ENCODE results near the gene CD27.

Gene CD27

DNA sequence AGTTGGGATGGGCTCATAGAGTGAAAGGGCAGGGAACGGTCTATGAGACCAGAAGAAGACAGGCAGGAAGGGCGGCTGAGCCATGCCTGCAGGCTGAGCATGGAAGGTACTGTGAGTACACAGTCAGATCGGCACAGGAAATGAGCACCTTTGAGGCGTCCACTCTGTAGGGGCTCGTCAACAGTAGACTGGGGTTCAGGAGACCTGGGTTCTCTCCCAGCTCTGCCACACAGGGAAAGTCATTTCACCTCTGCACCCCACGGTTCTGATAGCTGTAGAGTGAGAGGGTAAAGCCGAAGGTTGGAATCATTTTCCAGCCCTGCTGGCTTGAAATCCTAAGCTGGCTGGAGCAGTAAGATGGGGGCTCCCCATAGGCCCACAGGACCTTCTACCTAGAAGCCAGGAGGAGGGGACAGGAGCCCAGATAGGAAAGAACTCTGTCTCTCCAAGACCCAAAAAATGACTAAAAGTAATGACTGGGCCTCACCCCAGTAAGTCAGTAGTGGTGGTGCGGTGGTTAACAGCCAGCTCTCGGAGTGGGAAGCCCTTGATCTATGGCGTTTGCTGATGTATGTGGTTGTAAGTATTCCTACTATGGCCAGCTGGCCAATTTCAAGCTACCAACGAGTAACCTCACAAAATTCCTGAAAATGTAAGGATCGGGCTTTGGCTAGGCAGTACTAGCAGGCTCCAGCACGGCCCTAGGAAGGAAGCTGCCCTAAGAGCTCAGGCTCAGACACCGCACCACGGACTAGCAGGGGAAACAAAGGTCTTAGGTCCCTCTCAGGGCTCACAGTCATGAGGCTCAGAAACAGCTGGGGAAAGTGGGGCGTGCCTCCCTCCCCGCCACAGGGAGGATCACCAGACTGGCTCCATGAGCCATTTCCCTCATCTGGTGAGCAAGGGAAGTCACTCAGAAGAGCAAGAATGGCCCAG lies 10.3 kb upstream of the CD27 start:
- no peak for DNase-seq (ENCODE audit: low spot score)

- no peak for DNase-seq (ENCODE audit: low spot score)
Measured at GRCh38 chr12:6435961-6436715, 8.6 kb upstream of the CD27 start.

DNA sequence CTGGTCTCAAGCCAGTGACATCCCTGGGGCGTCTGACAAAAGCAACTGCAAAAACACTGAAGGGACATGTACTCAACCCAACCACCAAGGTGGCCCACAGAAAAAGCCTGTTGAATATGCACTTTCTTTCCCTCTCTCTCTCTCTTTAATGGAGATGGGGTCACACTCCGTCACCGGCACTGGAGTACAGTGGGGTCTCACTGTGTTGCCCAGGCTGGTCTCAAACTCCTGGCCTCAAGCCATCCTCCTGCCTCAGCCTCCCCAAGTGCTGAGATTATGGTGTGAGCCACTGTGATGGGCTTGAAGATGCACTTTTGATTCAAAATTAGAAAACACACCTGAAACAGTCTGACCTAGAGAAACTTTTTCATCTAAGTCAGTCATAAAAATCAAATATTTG lies 7.2 kb upstream of the CD27 start:
- DNase-seq (ENCODE audit: low spot score) = no peak

DNA sequence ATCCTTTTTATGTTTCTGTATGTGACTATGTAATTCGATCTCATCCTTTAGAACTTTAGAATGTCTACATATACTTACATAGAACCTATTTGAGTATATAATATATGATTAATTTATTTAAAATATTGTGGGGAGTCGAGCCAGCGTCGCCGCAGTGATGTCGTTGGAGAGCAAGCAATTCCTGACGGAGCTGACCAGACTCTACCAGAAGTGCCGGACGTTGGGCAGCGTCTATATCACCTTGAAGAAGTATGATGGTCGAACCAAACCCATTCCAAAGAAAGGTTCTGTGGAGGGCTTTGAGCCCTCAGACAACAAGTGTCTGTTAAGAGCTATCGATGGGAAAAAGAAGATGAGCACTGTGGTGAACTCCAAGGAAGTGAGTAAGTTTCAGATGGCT lies 6.4 kb upstream of the CD27 start:
- DNase-seq (ENCODE audit: low spot score) = no peak

- no peak for DNase-seq (ENCODE audit: low spot score)
Measured at GRCh38 chr12:6440391-6440790, 4.4 kb upstream of the CD27 start.

DNA sequence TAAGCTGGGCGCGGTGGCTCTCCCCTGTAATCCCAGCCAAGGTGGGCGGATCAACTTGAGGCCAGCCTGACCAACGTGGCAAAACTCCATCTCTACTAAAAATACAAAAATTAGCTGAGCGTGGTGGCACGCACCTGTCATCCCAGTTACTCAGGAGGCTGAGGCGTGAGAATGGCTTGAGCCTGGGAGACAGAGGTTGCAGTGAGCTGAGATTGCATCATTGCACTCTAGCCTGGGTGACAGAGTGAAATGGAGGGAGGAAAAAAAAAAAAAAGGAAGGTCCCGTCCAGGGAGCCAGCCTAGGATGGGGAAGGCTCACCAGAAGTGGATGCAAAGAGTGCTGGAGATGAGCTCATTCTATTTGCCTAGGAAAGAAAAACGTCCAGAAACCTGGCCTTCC lies 1.9 kb upstream of the CD27 start:
- DNase-seq (ENCODE audit: low spot score) = no peak

DNA sequence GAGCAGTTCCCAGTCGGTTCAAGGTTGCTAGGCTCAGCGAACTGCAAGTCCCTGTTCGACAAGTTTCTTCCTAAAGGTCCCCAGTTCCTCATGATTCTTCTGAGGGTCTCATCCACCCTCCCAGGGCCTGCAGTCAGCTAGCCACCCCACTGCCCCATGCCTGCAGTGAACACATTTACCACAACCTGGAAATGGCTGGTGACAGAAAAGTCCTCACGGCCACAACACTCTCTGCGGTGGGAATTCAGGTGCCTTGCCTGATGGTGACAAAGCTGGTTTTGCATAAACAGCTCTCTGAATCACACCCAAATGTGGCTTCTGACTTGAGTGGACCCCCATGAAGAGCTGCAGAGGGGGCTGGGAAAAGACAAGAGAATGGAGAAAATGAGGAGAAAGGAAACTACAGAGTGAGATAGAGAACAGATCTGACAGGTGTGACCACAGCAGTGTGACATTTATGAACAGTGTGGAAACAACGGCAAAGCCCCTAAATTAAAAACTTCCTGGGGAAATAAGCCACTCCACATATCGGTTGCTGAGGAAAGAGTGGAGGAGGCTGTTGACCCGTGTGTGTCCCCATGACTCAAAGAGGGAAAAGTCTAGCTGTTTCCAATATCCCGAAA lies 1.3 kb upstream of the CD27 start:
- DNase-seq (ENCODE audit: low spot score) = no peak

- no peak for DNase-seq (ENCODE audit: low spot score)
Measured at GRCh38 chr12:6444031-6444430, 724 bp upstream of the CD27 start.

- DNase-seq (ENCODE audit: low spot score) = no peak
Measured at GRCh38 chr12:6450091-6450868, 5.5 kb downstream of the CD27 start.

DNA sequence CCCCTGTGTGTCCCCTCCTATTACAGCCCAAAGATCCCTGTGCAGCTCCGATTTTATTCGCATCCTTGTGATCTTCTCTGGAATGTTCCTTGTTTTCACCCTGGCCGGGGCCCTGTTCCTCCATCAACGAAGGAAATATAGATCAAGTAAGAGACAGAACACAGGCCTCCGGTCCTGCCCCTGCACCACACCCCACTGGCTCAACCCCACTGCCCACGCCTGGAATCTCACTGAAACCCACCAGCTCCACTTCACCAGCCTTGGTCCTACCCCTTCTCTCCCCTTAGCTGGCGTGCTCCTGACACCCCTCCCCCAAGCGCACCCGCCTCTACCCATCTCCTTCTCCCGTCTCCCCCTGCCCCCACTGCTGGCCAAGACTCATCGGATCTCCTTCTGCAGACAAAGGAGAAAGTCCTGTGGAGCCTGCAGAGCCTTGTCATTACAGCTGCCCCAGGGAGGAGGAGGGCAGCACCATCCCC lies 6.2 kb downstream of the CD27 start:
- no peak for DNase-seq (ENCODE audit: low spot score)

DNA sequence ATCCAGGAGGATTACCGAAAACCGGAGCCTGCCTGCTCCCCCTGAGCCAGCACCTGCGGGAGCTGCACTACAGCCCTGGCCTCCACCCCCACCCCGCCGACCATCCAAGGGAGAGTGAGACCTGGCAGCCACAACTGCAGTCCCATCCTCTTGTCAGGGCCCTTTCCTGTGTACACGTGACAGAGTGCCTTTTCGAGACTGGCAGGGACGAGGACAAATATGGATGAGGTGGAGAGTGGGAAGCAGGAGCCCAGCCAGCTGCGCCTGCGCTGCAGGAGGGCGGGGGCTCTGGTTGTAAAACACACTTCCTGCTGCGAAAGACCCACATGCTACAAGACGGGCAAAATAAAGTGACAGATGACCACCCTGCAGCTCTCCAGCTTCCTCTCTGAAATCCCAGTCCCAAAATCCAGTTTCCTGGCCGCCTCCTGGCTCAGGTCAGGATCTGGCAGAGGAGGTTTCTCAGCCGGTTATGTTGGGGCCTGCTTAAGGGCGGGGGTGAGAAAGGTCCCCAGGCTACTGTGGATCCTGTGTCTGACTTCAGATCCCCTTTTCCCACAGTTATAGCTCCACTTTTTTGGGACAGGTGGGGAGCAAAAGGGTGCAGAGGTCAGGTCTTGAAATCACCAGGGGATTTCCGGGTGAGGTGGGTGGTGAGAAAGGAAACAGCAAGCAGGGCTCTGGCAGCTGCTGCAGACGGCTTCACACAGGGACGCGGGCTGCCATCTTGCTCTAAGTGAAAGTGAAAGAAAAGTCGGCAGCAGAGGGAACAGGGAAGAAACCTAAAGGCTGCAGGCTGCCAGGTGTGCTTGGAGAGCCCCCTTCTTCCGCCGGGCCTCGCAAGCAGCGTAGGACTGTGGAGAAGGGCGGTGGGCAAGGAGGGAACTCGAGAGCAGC lies 6.8 kb downstream of the CD27 start, which contains the start of gene TAPBPL:
Gene TAPBPL (plus strand): TSS at position 695 of the 897 bp plus-strand sequence. CDS start 207 bp downstream, outside the sequence.
- peak; percentile 92 for DNase-seq (ENCODE audit: low spot score)

DNA sequence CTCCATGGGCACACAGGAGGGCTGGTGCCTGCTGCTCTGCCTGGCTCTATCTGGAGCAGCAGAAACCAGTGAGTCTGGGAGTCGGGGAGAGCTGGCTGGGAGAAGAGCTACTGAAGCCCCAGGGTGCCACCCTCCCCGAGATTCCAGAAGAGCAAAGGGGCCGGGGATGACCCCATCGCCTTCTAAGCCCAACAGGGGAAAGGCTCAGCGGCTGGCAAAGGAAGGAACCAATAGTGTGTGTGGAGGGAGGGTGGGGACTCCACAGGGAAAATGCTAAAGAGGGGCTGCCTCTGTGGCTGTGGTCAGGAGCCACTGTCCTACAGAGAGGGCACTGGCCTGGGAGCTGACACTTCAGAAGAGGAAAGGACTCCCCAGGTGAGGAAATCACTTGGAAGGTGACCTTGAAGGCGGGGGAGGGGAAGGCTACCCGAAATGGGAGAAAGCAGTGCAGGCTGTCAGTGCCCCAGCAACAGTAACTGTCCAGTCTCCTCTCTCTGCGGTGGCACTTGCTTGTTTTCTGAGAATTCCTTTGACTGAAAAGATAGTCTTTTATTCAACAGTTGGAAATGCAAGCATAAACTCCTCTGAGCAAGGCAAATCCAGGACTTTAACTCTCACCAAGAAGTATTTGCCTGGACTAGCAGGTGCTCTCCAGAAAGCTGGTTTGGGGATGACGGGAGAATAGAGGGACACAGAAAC lies 7.6 kb downstream of the CD27 start:
- peak; percentile 56 for DNase-seq (ENCODE audit: low spot score)

DNA sequence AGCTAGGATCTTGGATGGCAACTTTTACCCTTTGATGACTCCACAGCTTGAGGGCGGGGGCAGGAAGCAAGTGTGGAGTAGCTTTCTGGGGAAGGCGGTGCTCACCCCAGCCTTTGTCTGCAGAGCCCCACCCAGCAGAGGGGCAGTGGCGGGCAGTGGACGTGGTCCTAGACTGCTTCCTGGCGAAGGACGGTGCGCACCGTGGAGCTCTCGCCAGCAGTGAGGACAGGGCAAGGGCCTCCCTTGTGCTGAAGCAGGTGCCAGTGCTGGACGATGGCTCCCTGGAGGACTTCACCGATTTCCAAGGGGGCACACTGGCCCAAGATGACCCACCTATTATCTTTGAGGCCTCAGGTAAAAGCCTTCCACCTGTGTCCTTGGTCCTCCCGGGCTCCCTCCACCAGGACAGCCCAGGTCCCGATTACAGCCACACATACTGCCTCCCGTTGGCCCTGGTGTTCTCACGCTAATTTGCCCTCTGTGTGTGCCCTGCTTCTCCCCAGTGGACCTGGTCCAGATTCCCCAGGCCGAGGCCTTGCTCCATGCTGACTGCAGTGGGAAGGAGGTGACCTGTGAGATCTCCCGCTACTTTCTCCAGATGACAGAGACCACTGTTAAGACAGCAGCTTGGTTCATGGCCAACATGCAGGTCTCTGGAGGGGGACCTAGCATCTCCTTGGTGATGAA lies 8.3 kb downstream of the CD27 start:
- DNase-seq (ENCODE audit: low spot score) = no peak

- DNase-seq (ENCODE audit: low spot score) = no peak
Measured at GRCh38 chr12:6457220-6457945, 12.6 kb downstream of the CD27 start.

- no peak for DNase-seq (ENCODE audit: low spot score)
Measured at GRCh38 chr12:6458281-6459003, 13.7 kb downstream of the CD27 start.

- no peak for DNase-seq (ENCODE audit: low spot score)
Measured at GRCh38 chr12:6459004-6459337, 14.2 kb downstream of the CD27 start.

GRCh38 chr12:6460751-6461371 lies 16.1 kb downstream of the CD27 start:
- DNase-seq (ENCODE audit: low spot score) = no peak
